Amniotic epithelial cell (primary cell): ENCODE results near the gene REX1BD.
A peak's percentile ranks its signal among the peaks of the same experiment; 100 is the strongest.

Source experiments
- DNase-seq: peaks from one replicate; pipeline ENCODE4 v3.0.0-alpha.2; 2010; ENCODE audit warnings: low read depth

The REX1BD gene

GRCh38 chr19:18616023-18616422, 27.4 kb downstream of the REX1BD start:
- no peak for DNase-seq

- no peak for DNase-seq
Measured at GRCh38 chr19:18617562-18617961, 29.0 kb downstream of the REX1BD start.

DNA sequence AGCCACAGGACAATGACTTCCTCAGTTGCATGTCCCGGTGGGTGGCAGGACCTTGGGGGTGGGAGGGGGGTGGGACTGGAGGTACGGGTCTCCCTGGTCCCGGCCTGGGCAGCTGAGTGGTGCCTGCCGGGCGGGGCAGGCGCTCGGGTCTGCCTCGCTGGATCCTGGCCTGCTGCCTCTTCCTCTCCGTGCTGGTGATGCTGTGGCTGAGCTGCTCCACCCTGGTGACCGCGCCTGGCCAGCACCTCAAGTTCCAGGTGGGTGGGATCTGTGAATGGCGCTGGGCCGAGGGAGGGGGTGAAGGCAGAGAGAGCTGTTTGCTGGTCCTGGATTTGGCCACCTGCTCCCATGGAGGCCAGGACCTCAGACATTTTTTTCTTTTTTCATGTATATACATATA, 29.6 kb downstream of the REX1BD start:
- no peak for DNase-seq

GRCh38 chr19:18620311-18620710, 31.7 kb downstream of the REX1BD start:
- no peak for DNase-seq

DNA sequence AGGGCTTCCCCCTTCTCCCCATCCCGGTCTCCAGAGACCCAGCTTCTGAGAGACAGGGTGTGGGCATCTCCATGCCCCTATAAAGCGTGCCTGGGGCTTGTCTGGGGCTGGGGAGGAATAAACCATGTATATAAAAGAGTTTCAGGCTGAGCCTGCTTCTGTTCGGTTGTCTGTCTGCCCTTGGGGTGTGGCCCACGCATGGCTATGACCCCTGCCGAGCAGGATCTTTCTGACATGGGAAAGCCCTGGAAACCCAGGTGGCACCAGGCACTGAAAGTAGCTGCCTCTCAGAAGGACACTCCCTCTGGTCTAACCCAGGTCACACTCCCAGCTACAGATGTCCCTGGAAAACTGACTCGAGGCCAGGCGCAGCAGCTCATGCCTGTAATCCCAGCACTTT, 32.3 kb downstream of the REX1BD start:
- DNase-seq, result no peak

DNA sequence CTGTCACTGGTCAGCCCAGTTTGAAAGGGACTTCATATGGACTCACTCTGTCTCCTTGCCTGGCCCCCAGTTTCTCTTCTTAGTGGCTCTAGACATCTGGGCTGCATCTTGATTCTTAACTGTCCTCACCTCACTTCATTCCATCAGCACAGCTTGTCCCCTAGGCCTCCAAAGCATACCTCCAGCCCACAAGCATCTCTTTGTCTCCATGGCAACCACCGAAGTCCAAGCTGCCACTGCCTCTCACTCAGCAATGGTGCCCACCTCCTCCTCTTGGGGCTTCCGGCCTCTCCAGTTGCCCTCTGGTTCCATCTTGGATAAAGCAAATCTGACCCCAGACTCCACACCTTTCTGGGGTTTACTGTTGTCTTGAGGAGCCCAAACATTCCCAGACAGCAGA, 38.3 kb downstream of the REX1BD start:
- peak; percentile 32 for DNase-seq

- DNase-seq, result peak; percentile 47
Measured at GRCh38 chr19:18629166-18630088, 40.8 kb downstream of the REX1BD start.

GRCh38 chr19:18633321-18633720, 44.7 kb downstream of the REX1BD start:
- no peak for DNase-seq

- DNase-seq, result no peak
Measured at GRCh38 chr19:18634612-18635297, 46.2 kb downstream of the REX1BD start.

GRCh38 chr19:18635831-18636182, 47.2 kb downstream of the REX1BD start:
- DNase-seq, result no peak

DNA sequence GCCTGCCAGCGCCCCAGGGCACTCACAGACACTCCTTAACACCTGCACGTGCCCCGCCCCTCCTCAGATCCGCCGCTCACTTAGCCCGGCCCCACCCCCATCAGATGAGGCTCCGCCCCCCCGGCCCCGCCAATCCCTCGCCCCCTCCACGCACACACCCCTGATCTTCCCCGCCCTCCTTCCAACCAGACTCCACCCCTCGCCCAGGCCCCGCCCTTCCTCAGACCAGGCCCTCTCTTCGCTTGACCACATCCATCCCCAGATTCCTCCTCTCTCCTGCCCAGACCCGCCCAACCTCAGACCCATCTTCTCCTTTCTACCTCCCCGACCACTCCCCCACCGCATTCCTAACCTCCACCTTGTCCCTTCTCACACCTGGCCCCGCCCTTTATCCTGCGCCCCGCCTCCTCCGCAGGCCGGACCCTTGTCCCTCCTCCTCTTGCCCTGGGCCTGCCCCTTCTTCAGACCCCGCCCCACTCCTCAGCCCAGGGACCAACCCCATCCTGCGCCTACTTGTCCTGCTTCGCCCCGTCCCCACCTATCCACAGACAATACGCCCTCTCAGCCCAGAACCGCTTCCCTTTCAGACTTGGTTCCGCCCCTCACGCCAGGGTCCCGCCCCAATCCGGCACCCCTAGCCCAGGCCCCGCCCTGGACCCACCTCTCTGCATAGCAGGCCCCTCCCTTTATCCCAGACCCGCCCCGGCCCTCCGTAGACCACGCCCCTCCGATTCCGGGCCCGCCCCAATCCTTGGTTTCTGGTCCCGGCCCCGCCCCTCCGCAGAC, 47.8 kb downstream of the REX1BD start:
- peak; percentile 95 for DNase-seq

- DNase-seq, result no peak
Measured at GRCh38 chr19:18636969-18637629, 48.5 kb downstream of the REX1BD start, which contains the start of gene KLHL26. Gene KLHL26 (plus strand): TSS chr19:18637028. CDS start chr19:18637055, 27 bp downstream.

DNA sequence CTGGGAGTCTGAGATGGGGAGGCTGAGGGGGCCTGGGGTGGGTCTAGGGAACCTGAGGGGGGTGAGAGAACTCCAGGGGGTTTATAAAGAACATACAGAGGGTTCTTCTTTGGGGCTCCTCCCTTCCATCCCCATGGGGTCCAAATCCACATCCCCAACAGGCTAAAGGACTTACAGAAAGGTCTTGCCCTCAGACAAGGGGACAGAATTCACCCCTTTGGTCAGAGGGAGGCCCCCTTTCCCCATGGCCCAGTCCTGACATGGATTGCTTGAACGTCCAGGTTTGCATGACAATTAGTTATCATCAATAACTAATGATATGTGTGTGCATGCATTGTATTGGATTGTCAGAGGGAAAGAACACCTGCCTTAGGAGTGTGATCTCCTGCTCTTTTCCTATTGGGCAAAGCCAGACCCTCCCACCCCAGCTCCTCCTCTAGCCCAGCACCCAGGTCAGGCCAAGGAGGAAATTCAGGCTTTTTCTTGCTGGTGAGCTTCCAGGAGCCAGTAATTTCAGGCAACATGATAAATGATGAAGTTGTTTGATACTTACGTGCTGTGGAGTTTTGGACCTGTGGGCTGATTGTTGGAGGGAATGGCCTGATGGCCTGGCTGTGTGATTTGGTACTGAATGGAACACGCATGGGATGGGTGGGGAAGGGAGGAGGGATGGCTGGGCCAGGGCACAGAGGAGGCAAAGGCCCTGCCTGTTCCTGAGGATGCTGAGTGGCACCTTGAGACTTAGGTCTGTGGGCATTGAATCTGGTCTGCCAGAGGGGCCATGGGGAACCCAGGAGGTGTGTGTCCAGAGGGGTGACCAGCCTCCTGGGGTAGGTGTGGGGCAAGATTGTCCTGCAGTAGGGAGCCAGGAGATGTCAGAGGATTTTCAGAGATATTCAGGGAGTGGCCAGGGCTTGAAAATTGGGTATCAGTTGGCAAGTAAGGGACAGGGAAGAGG, 49.4 kb downstream of the REX1BD start:
- DNase-seq, result no peak

GRCh38 chr19:18639706-18640243, 51.2 kb downstream of the REX1BD start:
- DNase-seq, result peak; percentile 32
